Lung (tissue), 12 donors: Measurements from ENCODE around the gene WDPCP. TPM values are rescaled to one million over a fixed set of nuclear protein-coding genes. Genes with fewer than 3 reads are reported as not detected.

Experiments used
- ATAC-seq: fragments of 200-7000 bp; cut with Tn5 transposase; one replicate; pipeline ENCODE4 v1.9.1; 2020; ENCODE audit warnings: moderate number of reproducible peaks; ENCODE audit not compliant: insufficient read depth, low FRiP score
- DNase-seq, 3 donors: peaks; one replicate each; pipeline ENCODE4 v3.0.0-alpha.2; 2013 to 2017
- H3K27ac ChIP-seq, 2 donors: one replicate each; pipeline ENCODE4 v1.5.1; 2013; ENCODE audit warnings: mild to moderate bottlenecking in 2 of 2, moderate library complexity in 2 of 2, control low read depth in 1 of 2, inconsistent platforms in 1 of 2, low read depth in 1 of 2, low read length in 1 of 2
- H3K27me3 ChIP-seq, 3 donors: one replicate each; pipeline ENCODE4 v1.5.1; 2013; ENCODE audit warnings: low read length in 2 of 3; ENCODE audit not compliant: control insufficient read depth in 3 of 3, insufficient read depth in 3 of 3
- H3K36me3 ChIP-seq, 4 donors: one replicate each; pipeline ENCODE4 v1.5.1; 2013; ENCODE audit warnings: low read length in 4 of 4, mild to moderate bottlenecking in 1 of 4, moderate library complexity in 1 of 4; ENCODE audit not compliant: control insufficient read depth in 4 of 4, insufficient read depth in 4 of 4
- H3K4me1 ChIP-seq, 5 donors: one replicate each; pipeline ENCODE4 v1.5.1; 2013; ENCODE audit warnings: low read length in 5 of 5, mild to moderate bottlenecking in 2 of 5, moderate library complexity in 1 of 5; ENCODE audit not compliant: control insufficient read depth in 5 of 5, insufficient read depth in 5 of 5
- H3K4me3 ChIP-seq: one replicate; pipeline ENCODE4 v1.5.1; 2013; ENCODE audit warnings: mild to moderate bottlenecking, control low read depth, moderate library complexity
- H3K9ac ChIP-seq, 2 donors: one replicate each; pipeline ENCODE4 v1.5.1; 2013; ENCODE audit warnings: low read length in 2 of 2, control low read depth in 1 of 2; ENCODE audit not compliant: insufficient read depth in 1 of 2
- H3K9me3 ChIP-seq, 4 donors: one replicate each; pipeline ENCODE4 v1.5.1; 2013; ENCODE audit warnings: low read length in 3 of 4, mild to moderate bottlenecking in 1 of 4, moderate library complexity in 1 of 4; ENCODE audit not compliant: control insufficient read depth in 4 of 4, insufficient read depth in 3 of 4
- WGBS, 2 donors: extraction: QIAGEN DNeasy Blood & Tissue Kit; methylation state at CpG; one replicate each; pipeline ENCODE4 v1.1.7; 2013; 5-methylcytosine and 5-hydroxymethylcytosine counted together
- polyA plus RNA-seq, 2 donors: library from polyadenylated mRNA; stranded (reverse); fragments of 200-250 nt; gene quantifications; one replicate each; pipeline ENCODE4 v1.2.1, GENCODE V29; 2013
- total RNA-seq, 2 donors: library from RNA; depleted of rRNA in 1 of 2; stranded (reverse); fragments of >200 nt in 1 of 2; gene quantifications; one replicate each; pipeline ENCODE4 v1.2.1, GENCODE V29; 2014 to 2021
- TF ChIP-seq, protein P1 (sequence below): IDR thresholded peaks from 2 replicates; pipeline ENCODE4 v1.5.1; 2012; ENCODE audit warnings: mild to moderate bottlenecking; ENCODE audit errors: control extremely low read depth, extremely low read depth
- donor health status: control.
- donor health status: control.
- donor health status: Bipolar disorder and iron deficiency.
- donor health status: healthy.
- donor health status: DM: yes; HTN: yes; CAD: no.

WDPCP gene
- total and polyA plus RNA-seq, 4 donors: 2.3 to 40.7 (median 8.6) TPM

- H3K27ac ChIP-seq: no peak overlapping the region
- no peaks in the 10 kb centered on the region for H3K9me3 ChIP-seq
- TF ChIP-seq, protein P1, sequence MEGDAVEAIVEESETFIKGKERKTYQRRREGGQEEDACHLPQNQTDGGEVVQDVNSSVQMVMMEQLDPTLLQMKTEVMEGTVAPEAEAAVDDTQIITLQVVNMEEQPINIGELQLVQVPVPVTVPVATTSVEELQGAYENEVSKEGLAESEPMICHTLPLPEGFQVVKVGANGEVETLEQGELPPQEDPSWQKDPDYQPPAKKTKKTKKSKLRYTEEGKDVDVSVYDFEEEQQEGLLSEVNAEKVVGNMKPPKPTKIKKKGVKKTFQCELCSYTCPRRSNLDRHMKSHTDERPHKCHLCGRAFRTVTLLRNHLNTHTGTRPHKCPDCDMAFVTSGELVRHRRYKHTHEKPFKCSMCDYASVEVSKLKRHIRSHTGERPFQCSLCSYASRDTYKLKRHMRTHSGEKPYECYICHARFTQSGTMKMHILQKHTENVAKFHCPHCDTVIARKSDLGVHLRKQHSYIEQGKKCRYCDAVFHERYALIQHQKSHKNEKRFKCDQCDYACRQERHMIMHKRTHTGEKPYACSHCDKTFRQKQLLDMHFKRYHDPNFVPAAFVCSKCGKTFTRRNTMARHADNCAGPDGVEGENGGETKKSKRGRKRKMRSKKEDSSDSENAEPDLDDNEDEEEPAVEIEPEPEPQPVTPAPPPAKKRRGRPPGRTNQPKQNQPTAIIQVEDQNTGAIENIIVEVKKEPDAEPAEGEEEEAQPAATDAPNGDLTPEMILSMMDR: no peak
- no peaks in the 10 kb centered on the region for H3K27me3 ChIP-seq
- no peak for ATAC-seq
- peaks cover 0 to 3% (median 0%) of the 10 kb centered on the region in 4 donors for H3K36me3 ChIP-seq
- no peak overlapping the region for H3K4me3 ChIP-seq
- H3K9ac ChIP-seq: no peak overlapping the region
- no peak for DNase-seq
- 84 to 87% methylated on average over 12 of the region's 12 CpGs for WGBS, 2 donors
- H3K4me1 ChIP-seq: peaks cover 0 to 10% (median 5%) of the 10 kb centered on the region in 5 donors
Observed at GRCh38 chr2:63434024-63435001, 154.0 kb downstream of the WDPCP start.

GRCh38 chr2:63432373-63432772 is 155.9 kb downstream of the WDPCP start:
- Histone ChIP-seq H3K9ac (no peak overlapping the region), H3K36me3 (peaks cover 0 to 3% (median 0%) of the 10 kb centered on the region in 4 donors), H3K9me3 (peaks cover 0 to 3% (median 0%) of the 10 kb centered on the region in 4 donors), H3K27me3 (no peaks in the 10 kb centered on the region), H3K27ac (no peak overlapping the region), H3K4me3 (no peak overlapping the region), H3K4me1 (peaks cover 0 to 10% (median 5%) of the 10 kb centered on the region in 5 donors)
- no peak for DNase-seq
- TF ChIP-seq, protein P1: no peak
- no peak for ATAC-seq

DNA sequence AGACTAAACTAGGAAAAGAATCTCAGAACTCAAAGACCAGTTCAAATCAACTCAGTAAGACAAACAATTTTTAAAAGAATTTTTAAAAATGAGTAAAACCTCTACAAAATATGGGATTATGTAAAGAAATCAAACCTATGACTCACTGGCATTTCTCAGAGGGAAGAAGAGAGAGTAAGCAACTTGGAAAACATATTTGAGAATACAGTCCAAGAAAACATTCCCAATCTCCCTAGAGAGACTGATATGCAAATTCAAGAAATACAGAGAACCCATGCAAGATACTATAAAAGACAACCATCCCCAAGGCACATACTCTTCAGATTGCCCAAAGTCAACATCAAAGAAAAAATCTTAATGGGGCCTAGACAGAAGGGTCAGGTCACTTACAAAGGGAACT is 162.7 kb downstream of the WDPCP start:
- Histone ChIP-seq H3K9me3 (peaks cover 0 to 5% (median 0%) of the 10 kb centered on the region in 4 donors), H3K36me3 (no peaks in the 10 kb centered on the region), H3K4me3 (no peak overlapping the region), H3K27ac (no peak overlapping the region), H3K4me1 (peaks cover 0 to 8% (median 1%) of the 10 kb centered on the region in 5 donors), H3K27me3 (no peaks in the 10 kb centered on the region), H3K9ac (no peak overlapping the region)
- DNase-seq: no peak
- ATAC-seq: no peak
- TF ChIP-seq, protein P1: no peak
